ENCODE results near the gene PTPN20. TPM values are rescaled to one million over a fixed set of nuclear protein-coding genes. Genes with fewer than 3 reads are reported as not detected.

PTPN20 gene
- total and polyA plus RNA-seq, 8 donors, result 0.37 to 15.2 (median 1.6) TPM; not detected in 2

- Histone ChIP-seq H3K36me3 (no peaks in the 10 kb centered on the region), H3K27me3 (peaks cover 0 to 3% (median 0%) of the 10 kb centered on the region in 3 donors), H3K4me3 (no peak overlapping the region), H3K27ac (no peak overlapping the region), H3K9me3 (no peaks in the 10 kb centered on the region), H3K4me1 (no peaks in the 10 kb centered on the region)
- intact Hi-C loops (cut with DNase I; ENCODE audit: low total_unique reads), result no loop called here
- WGBS, 5 donors, result 87 to 91% (median 88%) methylated on average over 8 of the region's 8 CpGs
- TF ChIP-seq POLR2A (IDR thresholded peaks at IDR 0.05) (no peak), POLR2AphosphoS5 (IDR thresholded peaks at IDR 0.05) (no peak), CTCF (IDR thresholded peaks at IDR 0.05) (no peak)
- no peak for DNase-seq
Observed at GRCh38 chr10:47016564-47016963, 105.3 kb downstream of the PTPN20 start.

- no peaks in the 10 kb centered on the region for H3K9me3 ChIP-seq
- no peaks in the 10 kb centered on the region for H3K36me3 ChIP-seq
- no peaks in the 10 kb centered on the region for H3K4me1 ChIP-seq
- intact Hi-C loops (cut with DNase I; ENCODE audit: low total_unique reads), result no loop called here
- TF ChIP-seq POLR2AphosphoS5 (IDR thresholded peaks at IDR 0.05) (no peak), CTCF (IDR thresholded peaks at IDR 0.05) (no peak)
- peaks cover 0 to 3% (median 0%) of the 10 kb centered on the region in 3 donors for H3K27me3 ChIP-seq
- DNase-seq, result no peak
- H3K27ac ChIP-seq, result no peak overlapping the region
- 79 to 91% (median 80%) methylated on average over 2 of the region's 2 CpGs for WGBS, 5 donors
- no peak overlapping the region for H3K4me3 ChIP-seq
Observed at GRCh38 chr10:47018026-47018735, 107.0 kb downstream of the PTPN20 start.

GRCh38 chr10:47019155-47020145 lies 108.2 kb downstream of the PTPN20 start:
- intact Hi-C loops (cut with DNase I; ENCODE audit: low total_unique reads), result no loop called here
- H3K9me3 ChIP-seq, result no peaks in the 10 kb centered on the region
- WGBS, 5 donors, result 65 to 74% (median 67%) methylated on average over 8 of the region's 8 CpGs
- H3K27me3 ChIP-seq, result no peaks in the 10 kb centered on the region
- no peak overlapping the region for H3K4me3 ChIP-seq
- H3K36me3 ChIP-seq, result no peaks in the 10 kb centered on the region
- no peaks in the 10 kb centered on the region for H3K4me1 ChIP-seq
- TF ChIP-seq CTCF (IDR thresholded peaks at IDR 0.05), result no peak
- TF ChIP-seq POLR2AphosphoS5 (IDR thresholded peaks at IDR 0.05), result no peak
- TF ChIP-seq EP300 (IDR thresholded peaks at IDR 0.05), result no peak
- no peak for DNase-seq
- H3K27ac ChIP-seq, result no peak overlapping the region

GRCh38 chr10:47020471-47020870 lies 109.2 kb downstream of the PTPN20 start:
- intact Hi-C loops (cut with DNase I; ENCODE audit: low total_unique reads), result no loop called here
- Histone ChIP-seq H3K36me3 (no peaks in the 10 kb centered on the region), H3K27ac (no peak overlapping the region), H3K4me3 (no peak overlapping the region), H3K4me1 (no peaks in the 10 kb centered on the region), H3K27me3 (no peaks in the 10 kb centered on the region), H3K9me3 (no peaks in the 10 kb centered on the region)
- 72 to 89% (median 85%) methylated on average over 5 of the region's 5 CpGs for WGBS, 5 donors
- DNase-seq, result peak in 1 of 2 donors; percentile 22
- TF ChIP-seq CTCF (IDR thresholded peaks at IDR 0.05), result no peak
- TF ChIP-seq POLR2A (IDR thresholded peaks at IDR 0.05), result no peak
- TF ChIP-seq POLR2AphosphoS5 (IDR thresholded peaks at IDR 0.05), result no peak
- no peak for TF ChIP-seq EP300 (IDR thresholded peaks at IDR 0.05)
